ENCODE measurements around the gene CCND1.

The CCND1 gene

GRCh38 chr11:69654001-69654659 is 13.2 kb downstream of the CCND1 start:
- no peak for DNase-seq

- no peak for DNase-seq
Observed at GRCh38 chr11:69654660-69655478, 13.9 kb downstream of the CCND1 start.

DNA sequence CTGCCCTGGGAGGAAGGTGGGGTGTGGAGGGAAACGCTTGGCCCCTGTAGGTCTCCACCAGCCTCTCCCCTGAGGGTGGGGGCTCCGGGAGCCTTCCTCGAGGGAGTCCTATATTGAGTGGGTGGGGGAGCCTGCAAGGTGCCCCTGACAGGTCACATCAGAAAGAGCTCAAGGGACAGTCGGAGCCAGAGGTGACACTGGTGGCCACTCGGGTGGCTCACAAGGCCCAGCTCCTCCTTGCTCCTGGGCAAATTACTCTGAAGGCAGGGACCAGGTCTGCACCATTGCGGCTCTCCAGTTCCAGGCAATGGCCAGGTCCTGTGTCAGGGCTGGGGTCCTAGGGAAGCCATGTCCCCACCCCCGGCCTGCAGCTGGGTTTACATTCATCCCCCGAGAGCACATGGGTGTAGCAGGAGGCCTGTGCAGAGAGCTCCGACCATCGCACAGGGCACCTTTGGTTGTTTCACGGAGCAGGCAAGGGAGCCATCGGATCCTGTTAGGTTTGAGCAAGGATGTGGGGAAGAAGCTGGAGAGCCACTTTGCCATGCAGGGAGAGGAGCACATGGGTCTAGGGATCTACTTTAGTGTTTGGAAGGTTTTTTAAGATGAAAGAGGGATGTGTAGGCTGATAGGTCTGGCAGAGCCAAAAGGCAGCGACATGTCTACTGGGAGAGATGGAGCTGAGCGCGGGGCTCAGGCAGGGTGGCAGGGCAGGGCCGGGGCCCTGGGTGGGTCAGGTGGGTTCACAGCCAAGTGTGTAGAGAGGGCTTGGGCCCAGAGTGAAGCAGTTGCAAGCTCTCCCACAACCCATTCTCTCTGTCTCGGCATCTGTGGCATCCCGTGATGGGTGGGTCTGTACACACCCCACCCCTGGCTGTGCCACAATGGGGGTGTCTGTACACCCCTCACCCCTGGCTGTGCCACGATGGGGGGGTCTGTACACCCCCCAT is 14.8 kb downstream of the CCND1 start:
- DNase-seq, result no peak

GRCh38 chr11:69656536-69657455 is 15.8 kb downstream of the CCND1 start:
- no peak for DNase-seq

GRCh38 chr11:69657456-69657910 is 16.5 kb downstream of the CCND1 start:
- DNase-seq, result no peak

DNA sequence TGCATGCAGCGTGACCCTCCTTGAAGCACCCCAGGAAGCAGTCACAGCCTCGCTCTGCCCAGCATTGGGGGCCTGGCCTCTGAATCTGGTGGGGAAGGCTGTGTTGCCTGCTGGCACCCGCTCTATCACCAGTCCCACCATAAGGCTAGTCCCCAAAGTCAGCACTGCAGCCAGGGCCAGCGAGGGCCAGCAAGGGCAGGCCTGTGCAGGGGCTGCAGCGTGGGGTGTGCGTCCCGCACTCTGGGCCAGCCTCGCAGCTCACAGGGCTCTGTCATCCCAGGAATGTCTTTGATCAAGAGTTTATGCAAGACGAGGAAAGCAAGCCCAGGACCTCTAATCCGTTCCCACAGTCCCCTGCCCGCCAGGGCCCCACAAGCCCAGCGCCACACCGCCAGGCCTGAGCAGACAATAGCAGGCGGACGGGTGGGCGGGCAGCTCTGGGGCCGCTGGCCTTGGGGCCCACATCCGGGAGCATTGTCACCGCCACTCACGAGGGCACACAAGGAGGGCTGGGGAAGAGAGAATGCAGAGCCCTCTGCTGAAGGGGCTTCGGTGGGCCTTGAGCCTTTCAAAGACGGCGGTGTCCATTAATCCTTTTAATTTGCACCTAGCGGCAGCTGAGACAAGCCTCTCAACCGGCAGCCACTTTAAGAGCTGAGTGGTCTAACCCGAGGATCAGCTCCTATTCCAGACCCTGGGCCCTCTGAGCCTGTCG is 17.1 kb downstream of the CCND1 start:
- DNase-seq, result no peak

- DNase-seq, result no peak
Observed at GRCh38 chr11:69658626-69659450, 17.9 kb downstream of the CCND1 start.

GRCh38 chr11:69659591-69659990 is 18.6 kb downstream of the CCND1 start:
- DNase-seq, result no peak

GRCh38 chr11:69660001-69660500 is 19.1 kb downstream of the CCND1 start:
- DNase-seq, result no peak

DNA sequence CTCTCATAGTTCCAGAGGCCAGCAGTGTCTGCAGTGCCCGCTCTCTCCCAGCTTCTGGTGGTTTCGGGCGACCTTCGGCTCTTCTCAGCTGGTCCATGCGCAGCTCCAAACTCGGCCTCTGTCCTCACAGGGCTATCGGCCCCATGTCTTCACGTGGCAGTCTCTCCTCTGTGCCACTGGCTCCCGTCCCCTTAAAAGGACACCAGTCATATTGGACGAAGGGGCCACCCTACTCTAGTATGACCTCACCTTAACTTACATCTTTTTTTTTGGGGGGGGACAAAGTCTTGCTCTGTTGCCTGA is 20.4 kb downstream of the CCND1 start:
- no peak for DNase-seq

GRCh38 chr11:69662021-69662698 is 21.2 kb downstream of the CCND1 start:
- DNase-seq, result no peak

DNA sequence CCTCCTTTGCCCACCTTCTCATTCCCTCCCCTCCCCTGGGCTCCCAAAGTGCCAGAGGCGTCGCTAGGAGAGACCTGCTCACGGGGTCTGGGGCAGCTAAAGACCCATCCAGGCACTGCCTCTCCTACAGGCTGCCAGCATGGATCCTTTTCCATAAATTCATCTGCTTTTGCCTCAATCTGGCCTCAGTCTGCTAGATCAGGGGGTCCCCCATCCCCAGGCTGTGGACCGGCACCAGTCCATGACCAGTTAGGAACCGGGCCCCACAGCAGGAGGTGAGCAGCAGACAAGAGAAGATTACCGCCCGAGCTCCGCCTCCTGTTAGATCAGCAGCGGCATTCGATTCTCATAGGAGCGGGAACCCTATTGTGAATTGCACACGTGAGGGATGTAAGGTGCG is 21.9 kb downstream of the CCND1 start:
- no peak for DNase-seq

DNA sequence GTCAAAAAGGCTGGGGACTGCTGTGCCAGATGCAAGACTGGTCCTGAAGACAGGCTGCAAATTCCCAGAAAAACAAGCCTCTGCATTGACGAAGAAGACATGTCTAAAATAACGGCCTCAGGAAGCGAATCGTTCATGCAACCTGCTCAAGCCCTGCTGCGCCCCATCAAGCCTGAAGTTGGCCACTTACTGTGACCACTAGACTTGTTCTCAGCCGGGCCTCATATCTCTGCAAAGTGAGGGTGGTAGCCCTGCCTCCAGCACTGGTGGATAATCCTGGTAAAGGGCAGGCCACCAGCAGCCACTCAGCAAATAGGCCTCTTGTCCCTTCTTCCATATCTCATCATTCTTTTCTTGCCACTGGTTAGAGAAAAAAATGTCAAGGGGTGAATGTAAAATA is 22.4 kb downstream of the CCND1 start:
- no peak for DNase-seq

- no peak for DNase-seq
Observed at GRCh38 chr11:69664103-69664775, 23.3 kb downstream of the CCND1 start.

DNA sequence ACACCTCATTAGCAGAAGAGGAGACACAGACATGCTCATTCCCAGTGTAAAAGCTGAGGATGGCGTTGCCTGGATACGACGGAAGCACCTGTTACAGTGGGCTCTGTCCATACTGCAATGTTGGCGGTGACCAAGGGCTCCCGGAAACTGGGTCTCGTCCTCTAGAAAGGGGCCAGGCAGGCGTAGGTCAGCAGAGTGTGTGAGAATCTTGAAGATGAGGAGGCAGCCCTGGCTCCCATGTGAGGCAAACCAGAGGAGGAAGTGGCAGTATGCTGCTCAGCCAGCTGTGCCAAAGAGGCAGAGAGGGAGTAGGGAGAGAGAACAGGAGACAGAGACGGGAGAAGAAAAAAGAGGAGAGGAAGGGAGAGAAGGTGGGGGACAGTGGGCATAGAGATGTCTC is 23.9 kb downstream of the CCND1 start:
- DNase-seq, result no peak

DNA sequence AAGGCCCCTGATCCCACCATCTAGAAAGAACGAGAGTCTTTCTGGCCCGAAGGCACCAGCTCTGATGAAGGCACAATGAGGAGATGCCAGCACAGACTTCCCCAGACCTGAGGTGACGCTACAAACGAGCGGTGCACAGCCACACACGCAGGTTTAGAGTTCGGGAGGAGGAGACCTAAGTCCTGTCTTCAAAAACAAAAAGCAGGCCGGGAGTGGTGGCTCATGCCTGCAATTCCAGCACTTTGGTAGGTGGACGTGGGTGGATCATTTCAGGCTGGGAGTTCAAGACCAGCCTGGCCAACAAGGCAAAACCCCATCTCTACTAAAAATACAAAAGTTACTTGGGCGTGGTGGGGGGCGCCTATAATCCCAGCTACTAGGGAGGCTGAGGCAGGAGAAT is 24.7 kb downstream of the CCND1 start:
- no peak for DNase-seq

DNA sequence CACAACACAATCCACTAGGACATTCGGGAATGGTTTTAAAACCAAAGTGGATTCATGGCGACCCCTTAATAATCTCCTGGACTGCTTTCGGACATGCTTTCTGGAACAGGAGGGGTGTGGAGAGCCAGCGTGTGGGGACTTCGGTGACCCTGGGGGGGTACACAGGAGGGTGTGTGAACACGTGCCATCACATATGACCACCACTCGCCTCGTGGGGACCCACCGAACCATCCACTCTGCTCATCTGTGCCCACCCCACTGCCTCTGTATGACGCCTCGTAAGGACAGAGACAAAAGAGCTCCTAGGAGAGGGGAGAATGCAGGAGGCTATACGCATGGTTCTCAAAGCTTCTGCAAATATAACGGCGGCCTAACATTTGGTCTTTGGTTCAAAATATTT is 25.3 kb downstream of the CCND1 start:
- no peak for DNase-seq

DNA sequence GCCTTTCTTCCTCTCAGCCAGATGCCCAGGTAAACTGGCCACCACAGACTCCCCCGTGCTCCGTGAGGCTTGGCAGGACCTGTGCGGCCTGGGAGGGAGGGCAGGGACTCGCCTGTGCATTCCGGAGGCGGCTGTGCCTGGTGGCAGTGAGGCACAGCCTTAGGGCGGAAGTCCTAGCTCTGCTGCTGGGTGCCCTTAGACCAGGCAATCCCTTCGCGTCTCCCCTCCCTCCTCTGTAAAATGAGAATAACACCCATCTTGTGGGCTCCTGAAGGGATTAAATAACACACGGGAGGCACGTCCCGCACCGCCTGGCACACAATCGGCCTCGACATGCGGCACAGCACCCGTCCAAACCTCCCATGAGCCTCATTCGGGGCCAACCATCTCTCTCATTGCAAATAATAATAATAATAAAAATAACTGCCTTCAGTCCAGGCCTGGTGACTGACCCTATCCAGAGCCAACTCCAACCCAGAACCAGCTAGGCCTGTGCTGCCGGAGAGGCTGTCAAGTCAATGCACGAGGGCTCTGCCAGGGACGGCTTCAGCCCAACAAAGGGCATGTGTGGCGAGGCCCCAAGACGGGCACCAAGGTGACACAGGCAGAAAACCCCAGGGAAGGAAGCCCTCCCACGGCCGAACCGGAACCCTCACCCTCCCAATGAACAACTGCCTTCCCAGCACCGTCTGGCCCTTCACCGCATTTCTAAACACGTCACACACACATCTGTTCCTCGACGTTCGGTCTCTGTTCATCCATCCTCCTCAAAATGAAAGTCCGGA is 26.0 kb downstream of the CCND1 start:
- no peak for DNase-seq

All from activated CD4-positive, alpha-beta T cell treated with anti-CD3 and anti-CD28 coated beads, Interleukin-2, amount 50 U/mL, for 16 hours (primary cell).